ENCODE results near the gene TBC1D5. TPM values are rescaled to one million over a fixed set of nuclear protein-coding genes. Genes with fewer than 3 reads are reported as not detected.

The TBC1D5 gene
- total RNA-seq, 1 donor from 2014 or later = 55.6 TPM

DNA sequence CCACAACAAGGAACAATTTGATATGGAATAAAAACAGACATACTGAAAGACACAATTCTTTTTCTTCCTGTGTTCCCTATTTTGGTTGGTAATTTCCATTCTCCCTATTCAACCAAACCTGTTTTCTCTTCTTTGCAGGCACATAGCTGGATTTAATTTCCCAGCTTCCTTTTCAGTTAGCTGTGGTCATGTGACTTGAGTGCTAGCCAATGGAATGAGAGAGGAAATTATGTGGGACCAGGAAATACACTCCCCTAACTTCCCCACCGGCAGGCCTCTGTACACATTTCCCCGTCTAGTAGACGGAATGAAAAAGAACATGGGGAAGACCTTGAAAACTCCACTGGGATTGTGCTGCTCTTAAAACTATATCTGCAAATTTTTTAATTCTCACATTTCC lies 351.6 kb downstream of the TBC1D5 start:
- peaks cover 27% of the 10 kb centered on the region for H3K36me3 Mint-ChIP-seq (ENCODE audit: insufficient read depth)
- TF ChIP-seq, protein P1, sequence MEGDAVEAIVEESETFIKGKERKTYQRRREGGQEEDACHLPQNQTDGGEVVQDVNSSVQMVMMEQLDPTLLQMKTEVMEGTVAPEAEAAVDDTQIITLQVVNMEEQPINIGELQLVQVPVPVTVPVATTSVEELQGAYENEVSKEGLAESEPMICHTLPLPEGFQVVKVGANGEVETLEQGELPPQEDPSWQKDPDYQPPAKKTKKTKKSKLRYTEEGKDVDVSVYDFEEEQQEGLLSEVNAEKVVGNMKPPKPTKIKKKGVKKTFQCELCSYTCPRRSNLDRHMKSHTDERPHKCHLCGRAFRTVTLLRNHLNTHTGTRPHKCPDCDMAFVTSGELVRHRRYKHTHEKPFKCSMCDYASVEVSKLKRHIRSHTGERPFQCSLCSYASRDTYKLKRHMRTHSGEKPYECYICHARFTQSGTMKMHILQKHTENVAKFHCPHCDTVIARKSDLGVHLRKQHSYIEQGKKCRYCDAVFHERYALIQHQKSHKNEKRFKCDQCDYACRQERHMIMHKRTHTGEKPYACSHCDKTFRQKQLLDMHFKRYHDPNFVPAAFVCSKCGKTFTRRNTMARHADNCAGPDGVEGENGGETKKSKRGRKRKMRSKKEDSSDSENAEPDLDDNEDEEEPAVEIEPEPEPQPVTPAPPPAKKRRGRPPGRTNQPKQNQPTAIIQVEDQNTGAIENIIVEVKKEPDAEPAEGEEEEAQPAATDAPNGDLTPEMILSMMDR (IDR thresholded peaks at IDR 0.05; ENCODE audit: unreplicated experiment) = no peak
- H3K27ac Mint-ChIP-seq = no peak overlapping the region
- no peaks in the 10 kb centered on the region for H3K27me3 Mint-ChIP-seq
- no peak overlapping the region for H3K4me3 Mint-ChIP-seq (ENCODE audit: low read depth)
- no peaks in the 10 kb centered on the region for H3K4me1 Mint-ChIP-seq (ENCODE audit: low read depth)
- peaks cover 12% of the 10 kb centered on the region for H3K9me3 Mint-ChIP-seq (ENCODE audit: low read depth)
- DNase-seq (ENCODE audit: low spot score, unreplicated experiment) = no peak

- peaks cover 7% of the 10 kb centered on the region for H3K36me3 Mint-ChIP-seq (ENCODE audit: insufficient read depth)
- no peaks in the 10 kb centered on the region for H3K27me3 Mint-ChIP-seq
- H3K27ac Mint-ChIP-seq = no peak overlapping the region
- no peak for DNase-seq (ENCODE audit: low spot score, unreplicated experiment)
- TF ChIP-seq, protein P1 (IDR thresholded peaks at IDR 0.05; ENCODE audit: unreplicated experiment) = no peak
- no peak overlapping the region for H3K4me3 Mint-ChIP-seq (ENCODE audit: low read depth)
- peaks cover 11% of the 10 kb centered on the region for H3K4me1 Mint-ChIP-seq (ENCODE audit: low read depth)
- no peaks in the 10 kb centered on the region for H3K9me3 Mint-ChIP-seq (ENCODE audit: low read depth)
Observed at GRCh38 chr3:17387108-17387507, 355.3 kb downstream of the TBC1D5 start.

- peaks cover 13% of the 10 kb centered on the region for H3K4me1 Mint-ChIP-seq (ENCODE audit: low read depth)
- TF ChIP-seq, protein P1 (IDR thresholded peaks at IDR 0.05; ENCODE audit: unreplicated experiment) = no peak
- no peak for DNase-seq (ENCODE audit: low spot score, unreplicated experiment)
- no peak overlapping the region for H3K4me3 Mint-ChIP-seq (ENCODE audit: low read depth)
- H3K27me3 Mint-ChIP-seq = no peaks in the 10 kb centered on the region
- H3K36me3 Mint-ChIP-seq (ENCODE audit: insufficient read depth) = peaks cover 4% of the 10 kb centered on the region
- H3K27ac Mint-ChIP-seq = no peak overlapping the region
- H3K9me3 Mint-ChIP-seq (ENCODE audit: low read depth) = no peaks in the 10 kb centered on the region
Observed at GRCh38 chr3:17386432-17386831, 356.0 kb downstream of the TBC1D5 start.

DNA sequence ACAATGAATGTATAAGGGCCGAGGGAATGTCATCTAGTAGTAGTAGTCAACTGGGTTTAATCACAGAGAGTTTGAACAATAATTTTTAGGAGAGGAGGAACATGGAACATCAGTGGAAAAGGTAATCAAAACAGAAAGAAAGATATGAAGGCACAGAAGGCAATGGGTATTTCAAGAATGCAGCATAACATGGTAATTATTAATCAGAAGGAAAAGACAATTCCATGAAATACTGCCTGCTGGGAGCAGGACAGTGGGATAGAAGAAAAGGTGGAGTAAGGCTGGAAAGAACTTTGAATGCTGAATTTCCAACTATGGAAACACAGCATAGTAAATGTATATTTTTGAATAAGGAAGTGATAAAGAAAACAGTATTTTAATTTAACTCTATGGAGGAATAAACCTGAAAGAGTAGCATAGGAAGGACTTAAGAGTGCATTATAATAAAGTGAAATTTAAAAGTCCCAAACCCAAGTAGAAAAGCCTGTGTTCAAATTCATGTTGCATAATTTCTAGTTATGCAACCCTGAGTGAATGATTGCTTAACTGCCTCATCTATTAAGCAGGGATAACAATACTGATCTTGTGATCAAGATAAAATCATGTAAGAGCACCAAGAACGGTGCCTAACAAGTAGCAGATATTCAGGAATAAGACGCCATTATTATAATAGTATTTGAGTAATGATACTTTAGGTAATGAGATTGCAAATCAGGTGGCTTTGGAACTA lies 357.7 kb downstream of the TBC1D5 start:
- peaks cover 15% of the 10 kb centered on the region for H3K4me1 Mint-ChIP-seq (ENCODE audit: low read depth)
- H3K4me3 Mint-ChIP-seq (ENCODE audit: low read depth) = no peak overlapping the region
- H3K36me3 Mint-ChIP-seq (ENCODE audit: insufficient read depth) = no peaks in the 10 kb centered on the region
- H3K27me3 Mint-ChIP-seq = no peaks in the 10 kb centered on the region
- no peak for DNase-seq (ENCODE audit: low spot score, unreplicated experiment)
- TF ChIP-seq, protein P1 (IDR thresholded peaks at IDR 0.05; ENCODE audit: unreplicated experiment) = no peak
- H3K27ac Mint-ChIP-seq = no peak overlapping the region
- H3K9me3 Mint-ChIP-seq (ENCODE audit: low read depth) = no peaks in the 10 kb centered on the region

- H3K27me3 Mint-ChIP-seq = no peaks in the 10 kb centered on the region
- DNase-seq (ENCODE audit: low spot score, unreplicated experiment) = no peak
- no peak overlapping the region for H3K27ac Mint-ChIP-seq
- no peaks in the 10 kb centered on the region for H3K36me3 Mint-ChIP-seq (ENCODE audit: insufficient read depth)
- no peaks in the 10 kb centered on the region for H3K9me3 Mint-ChIP-seq (ENCODE audit: low read depth)
- H3K4me3 Mint-ChIP-seq (ENCODE audit: low read depth) = no peak overlapping the region
- TF ChIP-seq, protein P1 (IDR thresholded peaks at IDR 0.05; ENCODE audit: unreplicated experiment) = no peak
- H3K4me1 Mint-ChIP-seq (ENCODE audit: low read depth) = peaks cover 2% of the 10 kb centered on the region
Observed at GRCh38 chr3:17373304-17373703, 369.1 kb downstream of the TBC1D5 start.
